ENCODE data around the gene SSH2.

DNA sequence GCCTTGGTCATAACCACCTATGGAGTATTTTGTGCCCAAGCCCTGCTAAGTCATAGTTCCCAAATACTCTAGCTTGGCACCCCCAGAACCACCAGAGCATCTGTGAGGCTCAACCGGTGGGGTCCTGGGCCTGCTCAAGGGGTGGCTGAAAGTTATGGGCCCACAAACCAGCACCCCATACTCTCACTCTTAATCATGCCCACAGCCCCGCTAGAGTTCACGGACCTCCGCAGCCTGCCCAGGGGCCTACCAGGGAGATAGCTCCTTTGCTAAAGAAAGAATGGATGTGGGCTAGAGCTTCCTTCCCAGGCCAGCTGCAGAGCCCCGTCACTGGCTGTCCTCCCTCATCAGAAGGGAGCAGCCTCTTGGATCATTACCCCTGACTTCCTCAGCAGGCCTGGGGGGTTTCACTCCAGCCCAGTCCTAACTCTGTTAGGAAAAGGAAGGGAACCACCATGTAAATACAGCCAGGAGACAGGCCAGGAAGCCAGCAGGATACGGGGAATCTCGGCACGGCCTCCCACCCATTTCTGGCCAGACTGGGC, 341.9 kb downstream of the SSH2 start:
- TF ChIP-seq GABPA (IDR thresholded peaks at IDR 0.05; ENCODE audit: low read depth), result no peak
- TF ChIP-seq FOXJ3 (CRISPR knock-in tag; IDR thresholded peaks at IDR 0.05), result no peak
- TF ChIP-seq, protein P1, sequence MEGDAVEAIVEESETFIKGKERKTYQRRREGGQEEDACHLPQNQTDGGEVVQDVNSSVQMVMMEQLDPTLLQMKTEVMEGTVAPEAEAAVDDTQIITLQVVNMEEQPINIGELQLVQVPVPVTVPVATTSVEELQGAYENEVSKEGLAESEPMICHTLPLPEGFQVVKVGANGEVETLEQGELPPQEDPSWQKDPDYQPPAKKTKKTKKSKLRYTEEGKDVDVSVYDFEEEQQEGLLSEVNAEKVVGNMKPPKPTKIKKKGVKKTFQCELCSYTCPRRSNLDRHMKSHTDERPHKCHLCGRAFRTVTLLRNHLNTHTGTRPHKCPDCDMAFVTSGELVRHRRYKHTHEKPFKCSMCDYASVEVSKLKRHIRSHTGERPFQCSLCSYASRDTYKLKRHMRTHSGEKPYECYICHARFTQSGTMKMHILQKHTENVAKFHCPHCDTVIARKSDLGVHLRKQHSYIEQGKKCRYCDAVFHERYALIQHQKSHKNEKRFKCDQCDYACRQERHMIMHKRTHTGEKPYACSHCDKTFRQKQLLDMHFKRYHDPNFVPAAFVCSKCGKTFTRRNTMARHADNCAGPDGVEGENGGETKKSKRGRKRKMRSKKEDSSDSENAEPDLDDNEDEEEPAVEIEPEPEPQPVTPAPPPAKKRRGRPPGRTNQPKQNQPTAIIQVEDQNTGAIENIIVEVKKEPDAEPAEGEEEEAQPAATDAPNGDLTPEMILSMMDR (IDR thresholded peaks at IDR 0.05), result no peak
- TF ChIP-seq, protein P2, sequence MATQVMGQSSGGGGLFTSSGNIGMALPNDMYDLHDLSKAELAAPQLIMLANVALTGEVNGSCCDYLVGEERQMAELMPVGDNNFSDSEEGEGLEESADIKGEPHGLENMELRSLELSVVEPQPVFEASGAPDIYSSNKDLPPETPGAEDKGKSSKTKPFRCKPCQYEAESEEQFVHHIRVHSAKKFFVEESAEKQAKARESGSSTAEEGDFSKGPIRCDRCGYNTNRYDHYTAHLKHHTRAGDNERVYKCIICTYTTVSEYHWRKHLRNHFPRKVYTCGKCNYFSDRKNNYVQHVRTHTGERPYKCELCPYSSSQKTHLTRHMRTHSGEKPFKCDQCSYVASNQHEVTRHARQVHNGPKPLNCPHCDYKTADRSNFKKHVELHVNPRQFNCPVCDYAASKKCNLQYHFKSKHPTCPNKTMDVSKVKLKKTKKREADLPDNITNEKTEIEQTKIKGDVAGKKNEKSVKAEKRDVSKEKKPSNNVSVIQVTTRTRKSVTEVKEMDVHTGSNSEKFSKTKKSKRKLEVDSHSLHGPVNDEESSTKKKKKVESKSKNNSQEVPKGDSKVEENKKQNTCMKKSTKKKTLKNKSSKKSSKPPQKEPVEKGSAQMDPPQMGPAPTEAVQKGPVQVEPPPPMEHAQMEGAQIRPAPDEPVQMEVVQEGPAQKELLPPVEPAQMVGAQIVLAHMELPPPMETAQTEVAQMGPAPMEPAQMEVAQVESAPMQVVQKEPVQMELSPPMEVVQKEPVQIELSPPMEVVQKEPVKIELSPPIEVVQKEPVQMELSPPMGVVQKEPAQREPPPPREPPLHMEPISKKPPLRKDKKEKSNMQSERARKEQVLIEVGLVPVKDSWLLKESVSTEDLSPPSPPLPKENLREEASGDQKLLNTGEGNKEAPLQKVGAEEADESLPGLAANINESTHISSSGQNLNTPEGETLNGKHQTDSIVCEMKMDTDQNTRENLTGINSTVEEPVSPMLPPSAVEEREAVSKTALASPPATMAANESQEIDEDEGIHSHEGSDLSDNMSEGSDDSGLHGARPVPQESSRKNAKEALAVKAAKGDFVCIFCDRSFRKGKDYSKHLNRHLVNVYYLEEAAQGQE (IDR thresholded peaks at IDR 0.05; ENCODE audit: low read depth, low read length), result no peak
- no peak for TF ChIP-seq POLR2AphosphoS5 (IDR thresholded peaks at IDR 0.05; ENCODE audit: low read depth, low read length)
- TF ChIP-seq, protein P3, sequence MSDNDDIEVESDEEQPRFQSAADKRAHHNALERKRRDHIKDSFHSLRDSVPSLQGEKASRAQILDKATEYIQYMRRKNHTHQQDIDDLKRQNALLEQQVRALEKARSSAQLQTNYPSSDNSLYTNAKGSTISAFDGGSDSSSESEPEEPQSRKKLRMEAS (IDR thresholded peaks at IDR 0.05; ENCODE audit: low read depth), result no peak
- TF ChIP-seq EP300 (IDR thresholded peaks at IDR 0.05; ENCODE audit: borderline replicate concordance in 1 of 2, low read depth in 1 of 2, low read length in 1 of 2), result no peak
- TF ChIP-seq YY1 (IDR thresholded peaks at IDR 0.05; ENCODE audit: low read depth), result no peak

Data from SK-N-SH (cell line).